HUES6 (cell line): ENCODE measurements around the gene HECTD1.
"Not testable (repeated sequence)": the region's sequence is repeated elsewhere in the genome, so short reads cannot be mapped to it uniquely, and the experiment has no call there.

ENCODE experiments used
- H3K27ac ChIP-seq: 2 replicates; pipeline ENCODE4 v1.7.0; 2013; ENCODE audit warnings: low read depth, mild to moderate bottlenecking, low read length, inconsistent platforms
- H3K27me3 ChIP-seq: 2 replicates; pipeline ENCODE4 v1.6.1; 2013; ENCODE audit warnings: low read length; ENCODE audit not compliant: control insufficient read depth, insufficient read depth
- H3K36me3 ChIP-seq: 2 replicates; pipeline ENCODE4 v1.6.1; 2013; ENCODE audit warnings: low read length; ENCODE audit not compliant: control insufficient read depth, insufficient read depth
- H3K4me1 ChIP-seq: 2 replicates; pipeline ENCODE4 v1.6.1; 2013; ENCODE audit warnings: low read length; ENCODE audit not compliant: control insufficient read depth, insufficient read depth
- H3K4me3 ChIP-seq: 2 replicates; pipeline ENCODE4 v1.5.1; 2013; ENCODE audit warnings: low read depth, low read length
- H3K9ac ChIP-seq: one replicate; pipeline ENCODE4 v1.6.1; 2013; ENCODE audit warnings: mild to moderate bottlenecking, low read length
- H3K9me3 ChIP-seq: 2 replicates; pipeline ENCODE4 v1.6.1; 2013; ENCODE audit warnings: low read depth, low read length; ENCODE audit not compliant: control insufficient read depth, insufficient read depth

The HECTD1 gene

DNA sequence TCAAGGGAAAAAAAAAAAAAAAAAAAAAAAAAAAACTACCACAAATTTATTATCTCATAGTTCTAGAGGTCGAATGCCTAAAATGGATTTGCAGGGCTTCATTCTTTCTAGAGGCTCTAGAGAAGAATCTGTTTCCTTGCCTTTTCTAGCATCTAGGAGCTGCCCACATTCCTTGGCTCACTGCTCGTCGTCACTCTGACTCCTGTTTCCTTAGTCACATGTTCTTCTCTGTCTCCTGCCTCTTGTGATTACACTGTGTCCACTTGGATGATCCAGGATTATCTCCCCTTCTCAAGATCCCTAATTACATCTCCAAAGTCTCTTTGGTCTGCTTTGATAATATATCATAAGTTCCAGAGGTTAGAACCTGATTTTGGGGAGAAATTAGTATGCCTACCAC is 88.7 kb downstream of the HECTD1 start:
- Histone ChIP-seq H3K27ac (no peak overlapping the region), H3K27me3 (no peaks in the 10 kb centered on the region), H3K4me1 (peaks cover 20% of the 10 kb centered on the region), H3K36me3 (peaks cover 85% of the 10 kb centered on the region), H3K4me3 (no peak overlapping the region), H3K9ac (no peak overlapping the region), H3K9me3 (no peaks in the 10 kb centered on the region)

DNA sequence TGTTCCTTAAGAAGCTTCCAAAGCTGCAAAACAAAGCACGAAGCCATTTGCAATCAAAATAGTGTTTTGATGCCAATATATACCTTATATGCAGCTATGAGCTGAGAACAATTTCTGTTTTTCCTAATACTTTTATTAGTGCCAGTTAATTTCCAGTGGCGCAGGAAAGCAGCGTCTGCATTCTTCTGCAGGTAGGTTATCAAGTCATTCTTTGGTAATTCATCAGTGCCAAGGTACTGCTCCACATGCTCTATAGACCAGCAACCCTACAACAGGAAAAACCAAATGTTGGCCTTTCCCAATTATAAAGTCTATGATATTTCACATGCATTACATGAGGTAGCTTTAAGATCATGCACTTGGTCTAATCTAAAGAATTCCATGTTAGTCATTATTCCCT is 93.8 kb downstream of the HECTD1 start:
- Histone ChIP-seq H3K27me3 (no peaks in the 10 kb centered on the region), H3K9ac (no peak overlapping the region), H3K27ac (no peak overlapping the region), H3K9me3 (no peaks in the 10 kb centered on the region), H3K36me3 (peaks cover 93% of the 10 kb centered on the region), H3K4me3 (no peak overlapping the region), H3K4me1 (no peaks in the 10 kb centered on the region)

DNA sequence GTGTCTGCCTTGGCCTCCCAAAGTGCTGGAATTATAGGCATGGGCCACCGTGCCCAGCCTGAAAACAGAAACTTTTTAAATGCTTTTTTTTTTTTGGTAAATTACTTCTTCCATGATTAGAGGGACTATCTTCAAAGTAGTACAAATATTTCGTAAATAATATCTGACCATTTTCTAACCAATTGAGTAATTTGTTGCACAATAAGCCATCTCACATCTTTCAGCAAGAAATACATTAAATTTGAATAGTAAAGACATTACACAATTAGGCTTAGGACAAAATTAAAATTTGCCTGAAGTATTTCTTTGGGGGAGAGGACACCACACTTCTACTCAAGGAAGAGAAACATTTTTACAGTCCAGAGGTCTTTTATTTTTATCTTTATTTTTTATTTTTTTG is 96.7 kb downstream of the HECTD1 start:
- Histone ChIP-seq H3K9me3 (no peaks in the 10 kb centered on the region), H3K4me1 (no peaks in the 10 kb centered on the region), H3K4me3 (no peak overlapping the region), H3K36me3 (peaks cover 95% of the 10 kb centered on the region), H3K27ac (no peak overlapping the region), H3K9ac (no peak overlapping the region), H3K27me3 (no peaks in the 10 kb centered on the region)

DNA sequence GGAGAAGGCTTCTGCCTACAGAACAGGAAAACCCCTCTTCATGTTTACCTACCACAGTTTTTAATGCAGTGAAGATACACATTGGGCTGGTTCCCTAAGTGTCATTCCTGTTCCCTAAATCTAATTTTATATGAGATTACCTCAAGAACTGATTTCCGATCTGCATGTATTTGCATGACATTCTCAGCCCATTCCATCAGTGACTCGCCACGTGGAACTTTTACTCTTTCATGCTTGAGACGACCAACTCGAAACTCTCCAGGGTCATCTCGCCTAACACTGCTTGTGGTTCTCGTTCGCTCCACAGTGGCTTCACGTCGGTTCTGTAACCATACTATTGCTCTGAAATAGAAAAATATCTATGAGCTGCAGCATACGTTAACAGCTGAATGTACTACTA is 98.3 kb downstream of the HECTD1 start:
- H3K36me3 ChIP-seq, result peaks cover 96% of the 10 kb centered on the region

DNA sequence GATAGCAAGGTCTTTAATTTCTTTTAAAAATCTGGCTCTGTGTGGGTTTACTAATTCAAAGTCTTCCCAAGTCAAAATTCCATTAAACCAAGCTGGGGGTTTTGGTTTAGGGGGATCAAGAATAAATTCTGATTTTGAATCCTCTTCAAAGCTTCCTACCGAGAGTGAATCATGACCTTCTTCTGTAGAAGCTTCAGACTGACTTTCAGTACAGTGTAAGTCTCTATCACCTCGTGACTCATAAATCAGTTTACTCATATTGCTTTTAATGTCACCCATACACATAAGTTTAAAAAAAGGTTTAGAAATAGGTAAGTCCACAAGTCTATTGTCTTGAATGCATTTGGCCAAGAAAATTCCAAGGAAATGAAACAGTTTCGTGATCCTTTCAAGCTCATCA is 100.8 kb downstream of the HECTD1 start:
- Histone ChIP-seq H3K27me3 (no peaks in the 10 kb centered on the region), H3K27ac (no peak overlapping the region), H3K36me3 (peaks cover 95% of the 10 kb centered on the region)

More for the DNA sequence above, 98.3 kb downstream of the HECTD1 start:
- no peak overlapping the region for H3K4me3 ChIP-seq
- H3K27me3 ChIP-seq, result no peaks in the 10 kb centered on the region
- H3K27ac ChIP-seq, result no peak overlapping the region
- no peak overlapping the region for H3K9ac ChIP-seq
- H3K4me1 ChIP-seq, result no peaks in the 10 kb centered on the region
- no peaks in the 10 kb centered on the region for H3K9me3 ChIP-seq

DNA sequence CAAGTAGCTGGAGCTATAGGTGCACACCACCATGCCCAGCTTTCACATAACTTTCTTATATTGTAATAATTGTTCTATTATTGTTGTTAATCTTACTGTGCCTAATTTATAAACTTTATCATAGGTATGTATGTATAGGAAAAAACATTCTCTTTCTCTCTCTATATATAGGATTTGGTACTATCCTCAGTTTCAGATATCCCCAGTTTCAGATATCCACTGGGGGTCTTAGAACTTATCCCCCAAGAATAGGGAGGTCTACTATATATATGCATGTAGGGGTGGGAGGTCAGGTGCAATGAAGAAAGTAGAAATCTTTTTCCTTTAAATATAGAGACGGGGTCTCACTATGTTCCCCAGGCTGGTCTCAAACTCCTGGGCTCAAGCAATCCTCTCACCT is 110.5 kb downstream of the HECTD1 start:
- no peak overlapping the region for H3K27ac ChIP-seq
- no peak overlapping the region for H3K4me3 ChIP-seq
- H3K36me3 ChIP-seq, result peaks cover 50% of the 10 kb centered on the region
- no peaks in the 10 kb centered on the region for H3K9me3 ChIP-seq
- H3K9ac ChIP-seq, result no peak overlapping the region
- no peaks in the 10 kb centered on the region for H3K27me3 ChIP-seq
- no peaks in the 10 kb centered on the region for H3K4me1 ChIP-seq

More for the DNA sequence above, 100.8 kb downstream of the HECTD1 start:
- H3K4me3 ChIP-seq, result no peak overlapping the region
- H3K9ac ChIP-seq, result no peak overlapping the region
- no peaks in the 10 kb centered on the region for H3K9me3 ChIP-seq
- no peaks in the 10 kb centered on the region for H3K4me1 ChIP-seq

DNA sequence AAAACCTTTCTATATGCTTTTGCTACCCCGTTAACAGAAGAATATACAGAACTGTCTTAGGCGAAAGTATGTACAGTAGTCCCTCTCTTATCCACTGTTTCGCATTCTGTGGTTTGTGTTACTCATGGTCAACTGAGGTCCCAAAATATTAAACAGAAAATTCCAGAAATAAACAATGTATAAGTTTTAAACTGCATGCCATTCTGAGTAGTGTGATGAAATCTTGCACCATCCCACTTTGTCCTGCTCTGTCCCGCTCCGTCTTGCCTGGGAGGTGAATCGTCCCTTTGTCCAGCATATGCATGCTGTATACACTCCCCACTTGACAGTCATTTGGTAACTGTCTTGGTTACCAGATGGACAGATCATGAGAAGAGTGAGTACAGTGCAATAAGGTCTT is 111.3 kb downstream of the HECTD1 start:
- Histone ChIP-seq H3K9ac (no peak overlapping the region), H3K9me3 (no peaks in the 10 kb centered on the region), H3K27me3 (no peaks in the 10 kb centered on the region), H3K4me1 (no peaks in the 10 kb centered on the region), H3K27ac (no peak overlapping the region), H3K36me3 (peaks cover 42% of the 10 kb centered on the region), H3K4me3 (no peak overlapping the region)

DNA sequence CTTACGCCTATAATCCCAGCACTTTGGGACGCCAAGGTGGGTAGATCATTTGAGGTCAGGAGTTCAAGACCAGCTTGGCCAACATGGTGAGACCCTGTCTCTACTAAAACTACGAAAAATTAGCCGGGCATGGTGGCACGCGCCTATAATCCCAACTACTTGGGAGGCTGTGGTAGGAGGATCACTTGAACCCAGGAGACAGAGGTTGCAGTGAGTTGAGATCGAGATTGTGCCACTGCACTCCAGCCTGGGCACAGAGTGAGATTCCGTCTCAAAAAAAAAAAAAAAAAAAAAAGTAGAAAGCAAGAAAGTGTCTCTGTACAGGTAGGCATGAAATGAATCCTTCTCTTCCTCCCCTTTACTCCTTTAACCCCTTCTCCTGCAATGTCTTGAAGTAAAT is 111.8 kb downstream of the HECTD1 start:
- not testable (repeated sequence) for H3K4me1 ChIP-seq, H3K9me3 ChIP-seq, H3K27ac ChIP-seq, H3K27me3 ChIP-seq, H3K9ac ChIP-seq, H3K4me3 ChIP-seq
- peaks cover 37% of the 10 kb centered on the region for H3K36me3 ChIP-seq

DNA sequence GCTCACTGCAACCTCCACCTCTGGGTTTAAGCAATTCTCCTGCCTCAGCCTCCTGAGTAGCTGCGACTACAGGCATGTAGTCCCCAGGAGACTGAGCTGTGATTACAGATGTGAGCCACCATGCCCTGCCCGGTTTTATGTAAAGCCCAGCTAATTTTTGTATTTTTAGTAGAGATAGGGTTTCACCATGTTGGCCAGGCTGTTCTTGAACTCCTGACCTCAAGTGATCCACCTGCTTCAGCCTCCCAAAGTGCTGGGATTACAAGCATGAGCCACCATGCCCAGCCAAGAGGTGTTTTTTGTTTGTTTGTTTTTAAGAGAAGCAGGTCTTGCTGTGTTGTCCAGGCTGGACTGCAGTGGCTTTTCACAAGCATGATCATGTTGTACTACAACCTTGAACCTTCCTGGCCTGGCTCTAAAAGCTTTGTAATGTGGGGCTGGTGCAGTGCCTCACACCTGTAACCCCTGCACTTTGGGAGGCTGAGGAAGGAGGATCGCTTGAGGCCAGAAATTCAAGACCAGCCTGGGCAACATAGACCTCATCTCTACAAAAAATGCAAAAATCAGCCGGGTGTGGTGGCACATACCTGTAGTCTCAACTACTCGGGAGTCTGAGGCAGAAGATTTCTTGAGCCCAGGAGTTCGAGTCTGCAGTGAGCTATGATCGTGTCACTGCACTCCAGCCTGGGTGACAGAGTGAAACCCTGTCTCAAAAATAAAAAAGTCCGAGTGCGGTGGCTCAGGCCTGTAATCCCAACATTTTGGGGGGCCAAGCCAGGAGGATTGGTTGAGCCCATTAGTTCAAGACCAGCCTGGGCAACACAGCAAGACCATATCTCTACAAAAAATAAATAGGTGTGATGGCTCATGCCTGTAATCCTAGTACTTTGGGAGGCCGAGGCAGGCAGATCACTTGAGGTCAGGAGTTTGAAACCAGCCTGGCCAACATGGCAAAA is 113.4 kb downstream of the HECTD1 start:
- H3K9me3 ChIP-seq, H3K27me3 ChIP-seq, H3K9ac ChIP-seq, H3K4me3 ChIP-seq, H3K4me1 ChIP-seq, H3K27ac ChIP-seq: not testable (repeated sequence)
- H3K36me3 ChIP-seq, result peaks cover 21% of the 10 kb centered on the region

DNA sequence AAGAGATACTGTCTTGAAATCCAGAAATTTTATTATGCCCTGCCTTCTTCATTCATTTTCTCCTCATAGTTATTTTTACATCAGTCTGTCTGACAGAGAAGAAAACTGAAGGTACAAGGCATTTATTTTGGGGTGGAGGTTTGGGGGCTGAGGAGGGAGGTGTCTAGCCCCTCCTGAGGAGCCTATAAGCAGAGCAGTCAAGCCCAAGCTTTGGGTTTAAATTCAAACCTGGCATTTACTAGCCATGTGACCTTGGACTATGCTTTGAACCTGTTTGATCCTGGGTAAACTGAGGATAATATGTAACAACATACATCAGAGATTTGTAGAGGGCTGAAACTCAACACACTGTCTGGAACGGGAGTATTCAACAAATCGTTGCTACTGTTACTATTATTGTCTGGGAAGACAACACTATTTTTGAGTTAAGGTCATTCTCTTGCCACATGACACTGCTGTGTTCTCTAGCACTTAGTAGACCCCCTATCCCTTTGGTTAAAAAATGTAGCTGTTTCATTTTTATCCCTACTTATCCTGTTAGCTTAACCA is 115.4 kb downstream of the HECTD1 start:
- H3K36me3 ChIP-seq, result peaks cover 5% of the 10 kb centered on the region; the same call in 1 of the 2 replicates
- H3K4me1 ChIP-seq, result no peaks in the 10 kb centered on the region
- H3K27me3 ChIP-seq, result no peaks in the 10 kb centered on the region
- no peaks in the 10 kb centered on the region for H3K9me3 ChIP-seq
- no peak overlapping the region for H3K4me3 ChIP-seq
- H3K9ac ChIP-seq, result no peak overlapping the region
- no peak overlapping the region for H3K27ac ChIP-seq

DNA sequence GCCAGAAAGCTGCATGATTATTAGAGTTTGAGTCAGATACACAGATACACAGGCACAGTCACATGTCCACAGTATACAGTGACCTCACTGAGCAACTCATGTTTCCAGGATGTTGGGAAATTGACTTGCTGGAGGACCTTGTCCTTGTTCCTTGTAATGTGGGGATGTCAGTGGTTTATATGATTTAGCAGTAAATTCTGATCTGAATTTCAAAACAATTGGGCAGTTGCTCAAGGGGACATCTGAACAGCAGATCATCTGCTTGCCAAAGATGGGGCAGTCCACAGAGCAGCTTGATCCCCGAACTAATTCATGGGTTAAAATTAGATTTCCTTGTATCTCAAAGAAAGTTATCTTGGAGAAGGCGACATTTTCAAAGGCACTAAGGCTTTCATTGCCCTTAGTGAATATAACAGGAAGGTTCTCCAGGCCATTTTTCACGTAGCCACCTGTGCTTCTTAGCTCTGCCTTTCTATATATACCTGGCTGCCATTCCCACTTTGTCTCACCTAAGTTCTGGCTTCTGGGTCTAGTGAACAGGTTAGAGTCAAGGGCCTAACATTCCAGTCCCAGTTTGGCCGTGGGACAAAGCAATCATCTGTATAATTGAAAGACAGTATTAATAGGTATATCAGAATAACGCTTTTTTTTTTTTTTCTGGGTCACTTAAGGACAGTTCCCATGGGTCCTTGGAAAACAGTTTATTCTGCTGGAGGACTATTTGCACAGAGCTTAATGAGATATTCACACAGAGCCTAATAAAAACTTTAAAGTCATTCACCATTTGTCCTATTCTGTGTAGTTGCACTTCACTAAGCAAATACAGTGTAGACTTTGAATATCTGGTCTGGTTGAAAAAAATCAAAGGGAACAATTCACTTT is 116.5 kb downstream of the HECTD1 start:
- H3K9ac ChIP-seq, result no peak overlapping the region
- no peaks in the 10 kb centered on the region for H3K36me3 ChIP-seq
- H3K27ac ChIP-seq, result no peak overlapping the region

More for the DNA sequence above, 116.5 kb downstream of the HECTD1 start:
- no peaks in the 10 kb centered on the region for H3K4me1 ChIP-seq
- no peaks in the 10 kb centered on the region for H3K9me3 ChIP-seq
- H3K27me3 ChIP-seq, result no peaks in the 10 kb centered on the region
- no peak overlapping the region for H3K4me3 ChIP-seq
